ENCODE measurements around the gene DPY19L1.
"Not testable (repeated sequence)": the region's sequence is repeated elsewhere in the genome, so short reads cannot be mapped to it uniquely, and the experiment has no call there.

Gene DPY19L1

GRCh38 chr7:34952822-34953221 is 84.5 kb downstream of the DPY19L1 start:
- no peak for DNase-seq
- no peak for TF ChIP-seq CTCF (IDR thresholded peaks at IDR 0.05; ENCODE audit: low read depth, low read length, missing control alignments)
- Histone ChIP-seq H3K27me3 (replicated peaks) (no peaks in the 10 kb centered on the region), H3K27ac (no peak overlapping the region), H3K36me3 (replicated peaks) (no peaks in the 10 kb centered on the region), H3K4me3 (ENCODE audit: low read depth, low read length) (no peak overlapping the region)
- in situ Hi-C loops (cut with HindIII; ENCODE audit: low pct_ligation_motif_present, low sequenced_read_pairs): no loop called here

DNA sequence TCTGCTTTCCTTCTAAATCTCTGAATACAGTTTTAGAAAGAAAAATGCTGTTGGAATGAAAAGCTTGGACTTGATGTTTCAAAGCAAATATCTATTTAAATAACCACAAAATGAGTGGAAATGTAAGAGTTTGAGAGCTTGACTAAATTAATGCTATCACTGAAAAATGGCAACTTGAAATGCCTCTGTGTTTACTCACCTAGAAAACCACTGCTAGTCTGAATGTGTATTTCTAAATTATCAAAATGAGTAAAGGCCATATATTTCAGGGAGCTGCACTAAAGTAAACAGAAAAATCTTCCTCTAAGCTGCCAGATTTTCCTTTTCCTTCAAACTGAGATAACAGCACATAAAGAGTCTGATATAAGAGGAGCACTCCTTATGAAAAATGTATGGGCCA is 87.9 kb downstream of the DPY19L1 start:
- no peak for DNase-seq
- in situ Hi-C loops (cut with HindIII; ENCODE audit: low pct_ligation_motif_present, low sequenced_read_pairs): no loop called here
- TF ChIP-seq CTCF (IDR thresholded peaks at IDR 0.05; ENCODE audit: low read depth, low read length, missing control alignments): no peak

DNA sequence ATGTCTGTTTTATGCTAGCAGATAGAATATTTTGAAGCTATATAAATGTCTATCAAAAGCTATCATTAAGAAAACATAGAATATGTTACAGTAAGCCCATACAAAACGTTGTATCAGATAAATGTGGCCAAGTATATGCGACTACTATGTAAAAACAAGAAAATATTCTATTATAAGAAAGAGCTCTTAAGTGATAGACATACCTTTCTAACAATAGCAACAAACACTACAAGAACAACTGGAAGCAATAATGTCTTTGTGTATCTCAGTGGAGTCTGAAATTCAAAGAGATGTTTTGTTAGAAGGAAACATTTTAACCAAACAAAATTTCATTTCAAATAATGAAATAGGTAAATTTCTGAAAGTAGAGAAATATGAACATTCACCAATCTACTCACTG is 89.9 kb downstream of the DPY19L1 start:
- H3K4me3 ChIP-seq (ENCODE audit: low read depth, low read length); H3K27ac ChIP-seq; DNase-seq; in situ Hi-C loops (cut with HindIII; ENCODE audit: low pct_ligation_motif_present, low sequenced_read_pairs); H3K36me3 ChIP-seq (replicated peaks); H3K27me3 ChIP-seq (replicated peaks): not testable (repeated sequence)

More for the DNA sequence above, 87.9 kb downstream of the DPY19L1 start:
- no peak overlapping the region for H3K27ac ChIP-seq
- H3K36me3 ChIP-seq (replicated peaks): no peaks in the 10 kb centered on the region
- no peaks in the 10 kb centered on the region for H3K27me3 ChIP-seq (replicated peaks)
- H3K4me3 ChIP-seq (ENCODE audit: low read depth, low read length): no peak overlapping the region

- no peak overlapping the region for H3K27ac ChIP-seq
- TF ChIP-seq CTCF (IDR thresholded peaks at IDR 0.05; ENCODE audit: low read depth, low read length, missing control alignments): no peak
- no peak for DNase-seq
- no peak overlapping the region for H3K4me3 ChIP-seq (ENCODE audit: low read depth, low read length)
- no peaks in the 10 kb centered on the region for H3K27me3 ChIP-seq (replicated peaks)
- in situ Hi-C loops (cut with HindIII; ENCODE audit: low pct_ligation_motif_present, low sequenced_read_pairs): no loop called here
- H3K36me3 ChIP-seq (replicated peaks): no peaks in the 10 kb centered on the region
Observed at GRCh38 chr7:34946486-34946885, 90.8 kb downstream of the DPY19L1 start.

- in situ Hi-C loops (cut with HindIII; ENCODE audit: low pct_ligation_motif_present, low sequenced_read_pairs); DNase-seq; H3K36me3 ChIP-seq (replicated peaks); H3K27ac ChIP-seq; H3K4me3 ChIP-seq (ENCODE audit: low read depth, low read length); H3K27me3 ChIP-seq (replicated peaks): not testable (repeated sequence)
Observed at GRCh38 chr7:34945894-34946477, 91.3 kb downstream of the DPY19L1 start.

GRCh38 chr7:34939175-34939574 is 98.1 kb downstream of the DPY19L1 start:
- DNase-seq: peak; percentile 91
- H3K27me3 ChIP-seq (replicated peaks): no peaks in the 10 kb centered on the region
- TF ChIP-seq CTCF (IDR thresholded peaks at IDR 0.05; ENCODE audit: low read depth, low read length, missing control alignments): no peak
- in situ Hi-C loops (cut with HindIII; ENCODE audit: low pct_ligation_motif_present, low sequenced_read_pairs): no loop called here
- no peaks in the 10 kb centered on the region for H3K36me3 ChIP-seq (replicated peaks)
- peak overlapping the region; percentile 78 for H3K27ac ChIP-seq
- no peak overlapping the region for H3K4me3 ChIP-seq (ENCODE audit: low read depth, low read length)

DNA sequence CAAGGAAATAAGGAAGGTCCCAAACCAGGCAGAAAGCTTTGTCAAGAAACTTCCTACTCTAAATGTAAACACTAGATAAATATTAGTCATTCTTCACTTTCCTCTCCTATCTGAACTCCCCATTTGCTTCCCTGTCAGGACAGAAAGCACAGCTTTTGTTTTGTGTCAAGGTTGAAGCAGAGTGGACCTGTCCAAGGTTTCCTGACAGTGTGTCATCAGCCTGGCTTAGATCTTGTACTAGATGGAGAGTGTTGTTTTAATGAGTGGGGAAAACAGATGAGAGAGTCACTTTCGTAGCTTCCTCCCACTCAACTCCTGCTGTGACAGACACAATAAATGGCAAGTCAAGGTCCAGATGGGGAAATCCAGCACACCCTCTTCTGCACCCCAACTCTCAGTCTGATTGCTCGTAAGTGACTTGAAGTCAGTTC is 101.5 kb downstream of the DPY19L1 start:
- H3K27ac ChIP-seq; H3K36me3 ChIP-seq (replicated peaks); in situ Hi-C loops (cut with HindIII; ENCODE audit: low pct_ligation_motif_present, low sequenced_read_pairs); DNase-seq; H3K27me3 ChIP-seq (replicated peaks); H3K4me3 ChIP-seq (ENCODE audit: low read depth, low read length): not testable (repeated sequence)
